Activated CD4-positive, alpha-beta T cell treated with anti-CD3 and anti-CD28 coated beads, Interleukin-2, amount 50 U/mL, for 48 hours (primary cell): Measurements from ENCODE around the gene MAP3K12.
"Not testable (repeated sequence)": the region's sequence is repeated elsewhere in the genome, so short reads cannot be mapped to it uniquely, and the experiment has no call there.

Experiments
- DNase-seq, 2 experiments: peaks; one replicate each; pipeline ENCODE4 v3.0.0-alpha.2; 2020

The MAP3K12 gene

GRCh38 chr12:53466640-53467039, 32.6 kb downstream of the MAP3K12 start:
- no peak for DNase-seq

- no peak for DNase-seq
These were observed 33.6 kb downstream of the MAP3K12 start for GRCh38 chr12:53465679-53466078.

DNA sequence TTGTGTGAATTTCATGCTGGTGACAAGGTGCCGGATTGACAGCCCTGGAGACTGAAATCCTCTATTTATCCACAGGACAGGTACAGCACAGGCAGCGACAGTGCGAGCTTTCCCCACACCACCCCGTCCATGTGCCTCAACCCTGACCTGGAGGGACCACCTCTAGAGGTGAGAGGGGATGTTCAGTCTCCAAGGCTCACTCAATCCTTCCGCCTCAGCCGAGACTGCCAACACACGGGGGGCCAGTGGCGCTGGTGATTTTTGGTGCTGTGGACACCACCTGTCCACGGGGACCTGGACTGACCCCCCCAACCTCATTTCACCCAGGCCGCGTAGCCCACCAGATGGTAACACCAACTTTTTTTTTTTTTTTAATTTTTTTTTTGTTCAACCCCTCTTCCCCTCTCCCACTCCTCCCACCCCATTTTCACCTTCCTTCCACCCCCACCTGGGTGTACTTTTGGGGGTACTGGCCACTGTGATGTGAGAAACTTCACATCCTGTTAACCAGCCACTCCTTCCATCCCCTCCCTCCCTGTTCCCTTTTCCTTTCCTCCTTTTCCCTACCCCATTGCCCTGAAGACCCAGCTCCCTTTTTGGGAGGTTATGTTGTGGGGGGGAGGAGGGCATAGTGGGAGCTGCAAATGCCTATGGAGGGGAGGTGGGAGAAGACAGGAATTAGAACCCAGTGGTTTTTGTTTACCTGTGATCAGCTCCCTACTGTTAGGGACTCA, 34.4 kb downstream of the MAP3K12 start:
- no peak for DNase-seq

DNA sequence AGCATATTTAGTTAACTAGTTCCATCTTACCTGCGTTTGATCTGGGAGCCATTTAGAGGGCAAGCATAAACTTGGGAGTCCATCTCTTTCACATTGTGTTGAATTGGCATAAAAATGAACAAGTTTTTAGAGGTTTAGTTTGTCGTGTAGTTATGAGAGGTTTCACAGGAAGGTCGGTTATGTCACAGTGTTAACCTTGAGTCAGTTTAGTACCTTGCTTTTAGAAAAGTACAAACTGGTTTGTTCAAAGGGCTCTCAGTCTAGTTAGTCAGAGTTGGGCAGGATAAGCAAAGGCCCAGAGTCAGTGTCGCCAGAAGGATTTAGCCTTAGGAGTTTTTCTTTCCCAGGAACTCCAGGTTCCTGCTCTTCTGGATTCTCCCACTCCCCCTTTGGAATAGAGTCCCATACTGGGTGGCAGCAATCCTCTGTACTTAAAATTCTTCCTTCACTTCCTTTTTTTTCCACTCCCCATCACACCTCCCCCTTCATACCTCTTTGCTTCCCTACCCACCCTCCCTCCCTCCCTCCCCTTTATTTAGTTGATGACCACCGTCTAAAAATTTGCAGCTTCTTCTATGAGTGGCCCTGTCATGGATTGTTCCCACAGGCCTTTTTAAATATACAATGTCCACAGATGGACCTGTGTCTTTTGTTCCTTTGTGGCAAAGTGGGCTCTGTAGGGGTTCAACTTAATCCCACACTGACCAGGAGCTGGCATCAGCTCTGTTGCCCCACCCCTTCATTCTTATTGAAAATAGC, 35.3 kb downstream of the MAP3K12 start:
- DNase-seq, result no peak

DNA sequence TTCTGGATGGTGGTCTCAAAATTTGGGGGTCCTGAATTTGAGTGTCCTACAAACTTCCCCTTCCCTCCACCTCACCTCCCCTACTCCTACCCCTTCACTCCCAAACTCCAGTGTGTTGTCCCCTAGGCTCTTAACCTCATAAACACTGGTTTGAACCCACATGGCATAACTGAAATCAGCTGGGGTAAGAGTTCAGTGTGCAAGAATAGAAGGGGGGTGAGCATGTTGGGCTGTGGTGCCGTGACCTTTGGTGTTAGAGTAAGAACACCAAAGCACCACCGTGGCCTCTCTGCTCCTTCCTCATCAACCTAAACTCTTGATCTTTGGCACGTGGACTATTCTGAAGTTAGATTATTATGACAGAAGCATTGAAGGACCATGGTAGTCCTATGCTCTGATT, 36.3 kb downstream of the MAP3K12 start:
- DNase-seq, result no peak

GRCh38 chr12:53461591-53461990, 37.7 kb downstream of the MAP3K12 start:
- DNase-seq, result no peak

DNA sequence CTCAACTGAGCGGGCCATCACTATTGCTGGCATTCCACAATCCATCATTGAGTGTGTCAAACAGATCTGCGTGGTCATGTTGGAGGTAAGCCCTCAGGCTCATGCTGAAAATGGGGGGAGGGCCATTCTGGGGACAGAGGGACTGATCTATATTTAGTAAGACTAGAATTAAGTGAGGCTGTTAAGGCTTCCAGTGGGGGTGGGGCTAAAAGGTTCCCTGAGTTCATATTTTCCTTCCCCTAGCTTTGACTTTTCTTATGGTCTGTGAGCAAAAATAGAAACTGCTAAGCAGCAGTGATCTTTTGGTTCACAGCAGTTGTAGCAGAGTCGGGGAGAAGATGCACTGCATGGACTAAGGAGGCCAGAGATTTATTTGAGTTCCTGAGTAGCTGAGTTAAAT, 38.2 kb downstream of the MAP3K12 start:
- no peak for DNase-seq

- no peak for DNase-seq
These were observed 40.2 kb downstream of the MAP3K12 start for GRCh38 chr12:53459097-53459496.

- DNase-seq, result no peak
These were observed 42.4 kb downstream of the MAP3K12 start for GRCh38 chr12:53456654-53457366.

DNA sequence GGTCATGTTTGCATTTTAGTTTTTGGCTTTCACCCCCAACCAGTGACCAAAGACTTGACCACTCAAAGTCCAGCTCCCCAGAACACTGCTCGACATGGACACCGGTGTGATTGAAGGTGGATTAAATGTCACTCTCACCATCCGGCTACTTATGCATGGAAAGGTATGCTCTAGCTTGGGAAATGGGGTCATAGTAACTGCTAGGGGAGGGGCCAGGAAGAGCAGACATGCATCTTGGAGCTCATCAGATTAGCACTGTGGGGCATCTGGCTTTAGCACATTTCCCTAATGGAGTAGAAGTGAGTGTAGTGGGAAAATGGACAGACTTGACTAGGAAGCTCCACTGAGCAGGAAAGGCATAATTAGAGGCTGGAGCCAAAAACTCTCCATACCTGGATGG, 44.6 kb downstream of the MAP3K12 start:
- DNase-seq, result no peak

DNA sequence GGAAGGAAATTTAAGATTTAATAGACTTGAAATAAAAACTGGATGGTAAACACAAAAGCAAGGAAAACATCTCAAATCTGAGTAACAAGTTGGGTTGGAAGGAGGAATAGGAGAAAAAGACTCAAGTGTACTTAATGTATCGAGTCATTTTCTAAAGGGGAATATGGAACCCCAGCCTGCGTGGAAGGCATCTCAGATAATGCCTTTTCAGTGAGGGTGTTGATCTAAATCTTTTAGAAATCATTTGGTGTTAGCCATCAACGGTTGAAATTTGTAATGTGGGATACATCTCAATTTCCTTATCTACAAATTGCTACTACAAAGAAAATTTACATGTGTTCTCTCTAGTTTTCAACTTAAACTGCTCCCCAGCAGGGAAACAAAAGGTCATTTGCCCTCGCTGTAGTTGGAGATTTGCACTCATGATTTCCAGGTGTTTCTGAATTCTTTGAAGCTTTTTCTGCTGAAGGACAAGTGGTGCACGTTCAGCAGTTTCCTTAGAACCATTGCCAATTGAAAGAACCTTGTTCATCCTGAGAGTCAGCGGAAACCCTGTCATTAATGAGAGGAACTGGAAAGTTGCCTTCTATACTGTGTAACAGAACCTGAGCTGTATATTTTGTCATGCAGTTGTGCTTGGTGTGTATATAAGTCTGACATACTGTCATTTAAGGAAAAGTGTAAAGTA, 45.2 kb downstream of the MAP3K12 start:
- no peak for DNase-seq

DNA sequence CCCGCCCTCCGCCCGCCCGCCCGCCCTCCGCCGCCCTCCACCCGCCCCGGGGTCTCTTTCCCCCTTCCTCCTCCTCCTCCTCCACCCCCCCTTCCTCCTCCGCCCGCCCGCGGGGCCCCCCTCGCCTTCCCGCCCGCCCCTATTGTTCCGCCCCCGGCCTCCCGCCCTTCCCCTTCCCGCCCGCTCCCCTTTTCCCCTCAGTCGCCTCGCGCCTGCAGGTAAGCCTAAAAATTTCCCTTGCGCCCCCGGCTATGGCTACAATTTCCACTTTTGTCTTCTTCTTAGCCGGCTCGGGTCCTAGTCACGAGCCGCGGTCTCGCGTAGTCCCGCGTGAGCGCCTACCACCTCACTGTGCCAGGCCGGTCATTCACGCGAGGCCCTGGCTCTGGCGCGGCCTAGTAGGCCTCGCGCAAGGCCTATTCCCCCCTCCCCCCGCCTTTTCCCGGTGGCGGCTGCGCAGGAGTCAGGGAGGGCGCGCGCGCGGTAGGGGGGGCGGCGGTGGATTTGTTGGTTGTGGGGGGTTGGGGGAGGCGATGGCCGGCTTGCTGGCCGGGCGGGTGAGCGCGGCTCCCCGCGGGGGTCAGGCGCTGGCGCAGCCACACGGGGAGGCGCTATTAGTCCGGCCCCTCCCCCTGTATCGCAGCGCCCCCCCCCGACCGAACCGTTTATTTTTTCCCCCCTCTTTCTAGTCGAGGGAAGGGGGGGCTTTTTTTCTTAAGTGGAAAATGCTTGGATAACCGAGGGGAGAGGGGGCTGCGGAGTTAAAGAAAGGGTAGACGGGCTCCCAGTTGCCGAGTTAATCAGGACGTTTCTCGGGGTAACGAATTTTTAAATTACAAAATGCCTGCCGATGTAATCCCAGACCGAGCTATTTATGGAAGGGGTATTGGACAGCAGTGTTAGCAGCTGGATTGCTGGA, 46.8 kb downstream of the MAP3K12 start:
- peak; percentile 71 to 72 for DNase-seq

GRCh38 chr12:53451661-53452158, 47.5 kb downstream of the MAP3K12 start, which contains the start of gene PCBP2:
TSS of gene PCBP2 (plus strand) at chr12:53452102. CDS start at chr12:53454801, 2,699 bp downstream.
- peak; percentile 96 to 97 for DNase-seq

DNA sequence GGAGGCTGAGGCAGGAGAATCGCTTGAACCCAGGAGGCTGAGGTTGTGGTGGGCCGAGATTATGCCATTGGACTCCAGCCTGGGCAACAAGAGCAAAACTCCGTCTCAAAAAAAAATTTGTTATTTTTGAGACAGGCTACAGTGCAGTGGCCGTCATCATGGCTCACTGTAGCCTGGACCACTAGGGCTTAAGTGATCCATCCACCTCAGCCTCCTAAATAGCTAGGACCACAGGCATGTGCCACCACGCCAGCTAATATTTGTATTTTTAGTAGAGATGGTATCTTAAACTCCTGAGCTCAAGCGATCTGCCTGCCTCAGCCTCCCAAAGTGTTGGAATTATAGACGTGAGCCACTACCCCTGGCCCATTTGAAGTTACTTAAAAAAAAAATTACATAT, 48.3 kb downstream of the MAP3K12 start:
- no peak for DNase-seq

- not testable (repeated sequence) for DNase-seq
These were observed 54.5 kb downstream of the MAP3K12 start for GRCh38 chr12:53444593-53445325.

DNA sequence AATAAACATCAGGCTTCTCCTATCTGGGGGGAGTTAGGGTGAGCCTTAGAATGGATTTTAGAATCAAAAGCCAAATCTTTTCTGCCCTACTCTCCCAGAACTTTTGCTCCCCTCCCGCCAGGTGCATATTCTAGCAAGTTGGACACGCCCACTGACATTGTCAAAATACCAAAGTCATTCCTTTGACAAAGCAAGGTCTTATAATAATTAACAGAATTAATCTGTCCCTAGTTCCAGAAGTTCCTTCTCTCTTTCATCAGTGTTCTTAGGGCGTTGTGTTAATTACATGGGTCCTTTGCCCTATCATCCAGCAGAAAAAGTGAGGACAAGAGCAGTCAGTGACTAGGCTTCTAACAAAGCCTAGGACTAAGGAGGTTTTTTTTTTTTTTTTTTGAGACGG, 55.3 kb downstream of the MAP3K12 start:
- DNase-seq, result no peak

GRCh38 chr12:53441040-53441833, 58.0 kb downstream of the MAP3K12 start, which contains the start of gene PRR13:
TSS of gene PRR13 (plus strand) at chr12:53441734. CDS start at chr12:53442715, 981 bp downstream.
- peak; percentile 99 to 100 for DNase-seq

GRCh38 chr12:53439582-53439981, 59.7 kb downstream of the MAP3K12 start:
- not testable (repeated sequence) for DNase-seq

- DNase-seq, result not testable (repeated sequence)
These were observed 63.9 kb downstream of the MAP3K12 start for GRCh38 chr12:53435326-53435725.

- no peak for DNase-seq
These were observed 68.1 kb downstream of the MAP3K12 start for GRCh38 chr12:53431187-53431586.
